Left hindlimb (tissue), 1 donor: Measurements from ENCODE around the gene PRKRA.
"Not testable (repeated sequence)": the region's sequence is repeated elsewhere in the genome, so short reads cannot be mapped to it uniquely, and the experiment has no call there.

Source experiments
- DNase-seq: peaks from one replicate; pipeline ENCODE4 v3.0.0-alpha.2; 2018

PRKRA gene

GRCh38 chr2:178413472-178414265, 37.3 kb downstream of the PRKRA start:
- DNase-seq, result peak; percentile 84

DNA sequence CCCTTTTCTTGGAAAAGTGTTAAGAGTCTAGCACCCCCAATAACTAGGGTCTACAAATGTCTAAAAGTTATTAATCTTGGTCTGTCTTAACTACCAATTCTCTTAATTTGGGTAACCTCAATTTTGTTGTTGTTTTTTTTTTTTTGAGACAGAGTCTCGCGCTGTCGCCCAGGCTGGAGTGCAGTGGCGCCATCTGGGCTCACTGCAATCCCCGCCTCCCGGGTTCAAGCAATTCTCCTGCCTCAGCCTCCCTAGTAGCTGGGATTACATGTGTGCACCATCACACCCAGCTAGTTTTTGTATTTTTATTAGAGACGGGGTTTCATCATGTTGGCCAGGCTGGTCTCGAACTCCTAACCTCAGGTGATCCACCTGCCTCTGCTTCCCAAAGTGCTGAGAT, 38.5 kb downstream of the PRKRA start:
- not testable (repeated sequence) for DNase-seq

DNA sequence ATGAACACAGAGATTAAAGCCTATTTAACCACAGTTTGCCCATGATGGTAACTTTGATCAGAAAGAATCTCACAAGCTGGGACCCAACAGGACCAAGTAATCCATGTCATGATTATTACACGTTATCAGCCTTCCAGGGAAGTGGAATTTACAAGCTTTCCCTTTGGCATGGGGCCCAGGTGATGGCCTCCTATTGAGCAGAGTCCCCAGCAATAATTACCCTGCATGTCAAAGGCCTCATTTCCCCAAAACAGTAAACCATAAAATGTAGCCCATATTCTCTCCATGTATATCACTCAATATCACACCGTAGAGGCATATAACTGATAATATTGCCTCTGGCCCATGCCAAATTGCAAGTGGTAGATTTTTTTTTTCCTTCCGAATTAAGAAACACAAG, 38.9 kb downstream of the PRKRA start:
- DNase-seq, result no peak

DNA sequence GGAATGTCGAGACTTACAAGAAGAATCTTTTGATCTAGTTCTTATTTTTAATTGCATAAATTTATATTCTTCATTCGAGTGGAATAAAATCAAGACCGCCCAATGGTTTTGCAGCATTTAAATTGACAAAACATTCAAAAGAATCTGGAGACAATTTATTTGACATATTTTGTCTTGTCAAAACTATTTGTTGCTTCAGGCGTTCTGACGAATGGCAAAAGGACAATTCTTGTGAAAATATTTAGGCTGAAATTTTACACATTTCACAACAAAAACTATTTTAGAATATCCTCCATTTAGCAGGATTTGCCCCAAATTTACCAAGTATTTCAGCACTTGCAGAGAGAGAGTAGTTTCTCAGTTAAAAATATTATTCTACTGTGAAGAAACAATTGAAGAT, 41.7 kb downstream of the PRKRA start:
- no peak for DNase-seq

DNA sequence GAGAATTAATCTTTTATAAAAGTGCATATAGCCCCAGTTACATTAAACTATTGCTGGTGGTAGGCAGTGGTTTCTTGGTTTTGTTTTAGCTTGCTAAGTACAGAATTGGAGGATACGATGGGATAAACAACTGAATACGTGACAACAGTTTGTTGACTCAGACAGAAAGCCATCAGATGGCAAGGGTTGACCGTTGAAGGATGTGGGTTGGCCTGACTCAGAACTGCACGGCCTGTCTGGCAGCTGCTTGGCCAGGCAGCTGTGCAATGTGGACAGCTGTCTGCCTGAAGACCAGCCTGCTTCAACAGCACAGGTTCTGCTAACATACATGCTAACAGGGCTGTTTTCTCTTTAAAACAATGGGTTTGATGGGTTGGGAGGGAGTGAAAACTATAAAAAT, 46.6 kb downstream of the PRKRA start:
- DNase-seq, result peak; percentile 55

GRCh38 chr2:178403671-178404306, 47.2 kb downstream of the PRKRA start:
- DNase-seq, result no peak

GRCh38 chr2:178401994-178402437, 49.0 kb downstream of the PRKRA start:
- DNase-seq, result no peak

DNA sequence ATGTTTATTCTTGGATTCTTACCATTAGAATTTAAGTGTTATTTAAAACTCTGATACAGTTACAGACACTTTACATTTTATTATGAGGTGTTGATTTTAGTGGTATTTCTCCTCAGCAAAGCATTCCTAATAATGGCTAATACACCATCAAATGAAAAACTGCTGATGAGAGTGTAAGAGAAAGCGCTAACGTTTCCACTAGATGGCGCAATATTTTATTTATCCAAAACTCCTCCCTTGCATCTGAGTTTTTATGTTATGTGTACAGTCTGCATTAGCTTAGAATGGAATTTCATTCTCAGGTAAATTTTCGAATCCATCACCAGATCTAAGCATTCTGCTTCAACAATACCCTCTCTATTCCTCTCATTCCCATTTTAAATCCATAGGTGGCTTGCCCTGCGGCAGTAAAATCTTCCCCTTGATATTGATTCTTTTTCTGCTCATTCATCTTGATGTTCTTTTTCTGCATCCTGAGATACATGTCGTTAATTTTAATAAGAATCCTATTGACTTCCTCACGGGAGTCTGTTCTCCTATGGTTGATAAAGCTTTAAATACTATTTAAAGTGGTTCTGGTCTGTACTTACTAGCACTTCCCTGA, 53.9 kb downstream of the PRKRA start:
- DNase-seq, result no peak

DNA sequence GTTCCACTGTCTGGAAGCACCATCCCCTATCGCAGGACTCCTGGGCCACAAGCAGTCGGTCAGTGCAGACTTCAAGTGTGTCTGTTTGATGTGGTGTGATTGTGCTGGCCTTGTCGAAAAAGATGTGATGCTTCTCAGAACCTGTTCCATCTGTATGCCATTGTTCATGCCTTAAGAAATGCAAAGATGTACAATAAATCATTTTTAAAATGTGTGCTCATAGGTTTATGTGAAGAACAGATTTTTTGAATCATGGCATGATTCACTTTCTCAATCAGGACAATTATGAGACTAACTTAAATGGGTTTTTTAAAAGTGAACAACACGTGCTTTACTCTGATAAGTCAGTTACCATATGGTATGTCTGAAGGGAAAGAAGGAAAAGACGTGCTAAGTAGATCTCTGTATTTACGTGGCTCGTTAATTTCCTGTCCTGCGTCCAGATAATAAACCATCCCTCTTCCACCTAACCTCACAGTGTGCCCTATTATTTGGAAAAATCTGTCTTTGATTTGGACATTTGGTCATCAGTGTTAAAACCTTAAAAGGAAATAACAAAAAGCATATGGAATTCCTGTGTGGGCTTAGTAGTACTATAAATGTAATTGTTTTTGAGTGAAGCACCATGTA, 54.9 kb downstream of the PRKRA start:
- no peak for DNase-seq

DNA sequence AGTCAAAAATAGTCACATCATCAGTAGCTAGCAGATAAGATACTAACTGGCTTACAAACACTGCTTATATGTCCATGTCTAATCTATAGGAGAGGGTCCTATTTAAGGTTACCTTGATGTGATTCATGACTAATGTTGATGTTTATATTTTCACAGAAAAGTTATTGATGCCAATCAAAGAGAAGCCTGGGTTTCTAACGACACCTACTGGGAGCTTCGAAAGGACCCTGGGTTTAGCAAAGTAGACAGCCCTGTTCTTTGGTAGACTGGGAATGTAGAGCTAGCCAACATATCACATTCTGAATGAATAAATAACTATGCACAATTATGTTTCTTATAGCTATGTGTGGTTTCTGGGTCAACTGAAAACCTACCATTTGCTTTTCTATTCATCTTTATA, 55.7 kb downstream of the PRKRA start:
- DNase-seq, result no peak

GRCh38 chr2:178394859-178395258, 56.1 kb downstream of the PRKRA start:
- no peak for DNase-seq

DNA sequence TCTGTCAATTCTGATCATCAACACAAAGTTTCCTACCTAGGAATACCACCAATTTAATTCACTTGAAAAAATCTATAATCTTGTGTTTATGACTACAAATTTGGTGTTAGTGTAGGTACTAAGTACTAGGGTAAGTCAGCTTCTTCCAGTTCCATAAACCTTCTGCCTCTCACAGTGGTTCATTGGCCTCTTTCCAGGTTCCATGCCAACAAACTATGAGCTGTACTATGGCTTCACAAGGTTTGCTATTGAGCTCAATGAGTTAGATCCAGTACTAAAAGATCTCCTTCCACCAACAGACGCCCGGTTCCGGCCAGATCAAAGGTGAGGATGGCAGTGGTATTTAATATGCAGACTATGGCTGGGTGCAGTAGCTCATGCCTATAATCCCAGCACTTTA, 58.8 kb downstream of the PRKRA start:
- DNase-seq, result no peak

GRCh38 chr2:178391701-178392100, 59.3 kb downstream of the PRKRA start:
- no peak for DNase-seq

GRCh38 chr2:178388287-178388686, 62.7 kb downstream of the PRKRA start:
- no peak for DNase-seq

- no peak for DNase-seq
These were observed 63.9 kb downstream of the PRKRA start for GRCh38 chr2:178386986-178387597.

DNA sequence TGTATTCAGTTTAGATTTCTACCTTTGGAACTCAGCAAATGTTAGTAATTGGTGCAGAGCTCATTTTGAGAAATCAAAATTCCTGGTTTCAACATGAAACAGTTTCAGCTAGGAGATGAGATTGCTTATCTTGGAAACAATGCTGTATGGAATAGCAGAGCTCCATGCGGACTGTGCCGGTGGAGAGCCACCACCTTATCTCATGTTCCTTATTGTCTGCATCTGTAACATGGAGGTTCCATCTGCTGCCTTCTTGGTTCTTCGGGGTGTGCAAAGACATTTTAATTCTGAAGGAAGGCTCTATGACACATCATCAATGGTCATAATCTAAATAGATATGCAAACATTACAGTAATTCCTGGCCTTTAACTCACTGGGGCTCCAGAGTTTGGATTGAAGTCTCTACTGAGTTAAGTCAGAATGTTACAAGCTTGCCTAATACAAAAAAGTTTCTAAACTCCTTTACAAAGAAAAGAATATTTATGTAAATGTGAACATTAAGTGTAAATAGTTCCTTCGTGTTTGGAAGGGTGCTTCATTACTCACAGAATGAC, 65.3 kb downstream of the PRKRA start:
- no peak for DNase-seq

- DNase-seq, result no peak
These were observed 67.3 kb downstream of the PRKRA start for GRCh38 chr2:178383718-178384117.
